Lower leg skin (tissue), 4 donors: Measurements from ENCODE around the gene MAML1. TPM values are rescaled to one million over a fixed set of nuclear protein-coding genes. Genes with fewer than 3 reads are reported as not detected.

Source experiments
- DNase-seq, 2 donors: peaks; one replicate each; pipeline ENCODE4 v3.0.0-alpha.2; 2019; ENCODE audit warnings: low spot score in 2 of 2
- H3K4me3 ChIP-seq: fragments of 200-600 bp; sonication (generic); 2 replicates; pipeline ENCODE4 v1.5.1; 2017; ENCODE audit warnings: mild to moderate bottlenecking, low read depth; ENCODE audit not compliant: poor library complexity, severe bottlenecking
- CTCF ChIP-seq, 3 donors: fragments of 450-650 bp; IDR thresholded peaks; one replicate each; pipeline ENCODE4 v1.5.1; 2016; ENCODE audit warnings: antibody characterized with exemption in 3 of 3, mild to moderate bottlenecking in 3 of 3, moderate library complexity in 2 of 3
- POLR2A ChIP-seq, 2 donors: fragments of 450-650 bp; IDR thresholded peaks; one replicate each; pipeline ENCODE4 v1.6.1; 2016 to 2017; ENCODE audit warnings: antibody characterized with exemption in 2 of 2, mild to moderate bottlenecking in 1 of 2, moderate library complexity in 1 of 2
- WGBS, 2 donors: methylation state at CpG; one replicate each; pipeline ENCODE4 v1.1.5; 2018; 5-methylcytosine and 5-hydroxymethylcytosine counted together
- intact Hi-C: fragments of 100-400 bp; cut with DNase I; formaldehyde crosslinking; loops from one replicate; pipeline ENCODE4 v1.15.0; 2023; ENCODE audit warnings: low total_unique reads
- total RNA-seq, 4 donors: library from RNA; depleted of rRNA; stranded (reverse); fragments of >200 nt; gene quantifications; one replicate each; pipeline ENCODE4 v1.1.0, GENCODE V29; 2016

MAML1 gene
- total RNA-seq, 4 donors from 2014 or later: 25.5 to 46.8 (median 31.5) TPM

GRCh38 chr5:179797741-179798140 lies 65.1 kb downstream of the MAML1 start:
- TF ChIP-seq CTCF (IDR thresholded peaks at IDR 0.05): no peak
- no peak for TF ChIP-seq POLR2A (IDR thresholded peaks at IDR 0.05)
- no peak overlapping the region for H3K4me3 ChIP-seq
- WGBS, 2 donors: 92 to 94% methylated on average over 26 to 30 of the region's 30 CpGs
- no peak for DNase-seq
- intact Hi-C loops: no loop called here

GRCh38 chr5:179798144-179798770 lies 65.6 kb downstream of the MAML1 start:
- 93 to 94% methylated on average over 22 of the region's 23 CpGs for WGBS, 2 donors
- no peak overlapping the region for H3K4me3 ChIP-seq
- no peak for DNase-seq
- intact Hi-C loops: no loop called here
- no peak for TF ChIP-seq POLR2A (IDR thresholded peaks at IDR 0.05)
- TF ChIP-seq CTCF (IDR thresholded peaks at IDR 0.05): no peak

GRCh38 chr5:179798771-179799643 lies 66.4 kb downstream of the MAML1 start:
- no peak for DNase-seq
- WGBS, 2 donors: 93 to 96% methylated on average over 36 of the region's 36 CpGs
- H3K4me3 ChIP-seq: no peak overlapping the region
- TF ChIP-seq CTCF (IDR thresholded peaks at IDR 0.05) (no peak), POLR2A (IDR thresholded peaks at IDR 0.05) (no peak)
- intact Hi-C loops: no loop called here

GRCh38 chr5:179799644-179799973 lies 67.0 kb downstream of the MAML1 start:
- no peak for TF ChIP-seq POLR2A (IDR thresholded peaks at IDR 0.05)
- TF ChIP-seq CTCF (IDR thresholded peaks at IDR 0.05): no peak
- 84 to 89% methylated on average over 5 of the region's 5 CpGs for whole genome bisulfite sequencing, 2 donors
- intact Hi-C loops: no loop called here
- no peak overlapping the region for H3K4me3 ChIP-seq
- DNase-seq: no peak

- WGBS, 2 donors: 93% methylated on average over 18 to 20 of the region's 21 CpGs
- H3K4me3 ChIP-seq: no peak overlapping the region
- TF ChIP-seq POLR2A (IDR thresholded peaks at IDR 0.05) (no peak), CTCF (IDR thresholded peaks at IDR 0.05) (no peak)
- intact Hi-C loops: loop anchor here (10.0 kb wide), 1 partner anchor 105 kb away; the partner anchor contains the start of gene TBC1D9B
- peak in 1 of 2 donors; percentile 85 for DNase-seq
Observed at GRCh38 chr5:179800071-179800695, 67.6 kb downstream of the MAML1 start.
